OCI-LY7 (cell line): ENCODE measurements around the gene FAM53C.

Experiments used
- CTCF ChIP-seq: fragments of 200-600 bp; sonication (generic); conservative IDR thresholded peaks from 2 replicates; pipeline ENCODE4 v1.5.1; 2014; ENCODE audit warnings: mild to moderate bottlenecking, antibody characterized with exemption, low read length, moderate library complexity, mixed read lengths
- EZH2phosphoT487 ChIP-seq: fragments of 200-600 bp; sonication (generic); IDR thresholded peaks from 2 replicates; pipeline ENCODE4 v1.6.1; 2018; ENCODE audit warnings: low read depth, borderline replicate concordance, mild to moderate bottlenecking, mixed run types, antibody characterized with exemption, low read length, moderate library complexity, mixed read lengths

- TF ChIP-seq EZH2phosphoT487, result no peak
- TF ChIP-seq CTCF, result no peak
These were observed 53.9 kb downstream of the FAM53C start for GRCh38 chr5:138391859-138392386.
